Nephron (organoid): ENCODE measurements around the gene ABT1.

Source experiments
- H3K27ac Mint-ChIP-seq, 3 experiments: 2 replicates each; pipeline ENCODE4 v1.8.0; 2020; ENCODE audit warnings: mixed read lengths in 3 of 3, mild to moderate bottlenecking in 2 of 3, moderate library complexity in 1 of 3
- H3K27me3 Mint-ChIP-seq: 2 replicates; pipeline ENCODE4 v1.8.0; 2021; ENCODE audit warnings: low read depth, mild to moderate bottlenecking, moderate library complexity, mixed read lengths
- H3K36me3 Mint-ChIP-seq: 2 replicates; pipeline ENCODE4 v1.8.0; 2020; ENCODE audit warnings: low read depth, mixed read lengths
- H3K4me1 Mint-ChIP-seq: 2 replicates; pipeline ENCODE4 v1.8.0; 2020; ENCODE audit warnings: mixed read lengths
- H3K4me3 Mint-ChIP-seq, 3 experiments: 2 replicates each; pipeline ENCODE4 v1.8.0; 2020; ENCODE audit warnings: mild to moderate bottlenecking in 3 of 3, mixed read lengths in 3 of 3, moderate library complexity in 2 of 3
- H3K9me3 Mint-ChIP-seq: 2 replicates; pipeline ENCODE4 v1.8.0; 2020; ENCODE audit warnings: mixed read lengths
- CTCF ChIP-seq, 3 experiments: fragments of 200-600 bp; sonication (generic); IDR thresholded peaks; one replicate each; pipeline ENCODE4 v1.5.0; 2021; ENCODE audit warnings: antibody characterized with exemption in 3 of 3; ENCODE audit not compliant: unreplicated experiment in 3 of 3

Gene ABT1

GRCh38 chr6:26553635-26554446 is 42.9 kb upstream of the ABT1 start:
- no peaks in the 10 kb centered on the region for H3K36me3 Mint-ChIP-seq
- no peaks in the 10 kb centered on the region for H3K27me3 Mint-ChIP-seq
- H3K4me3 Mint-ChIP-seq: no peak overlapping the region
- no peak for TF ChIP-seq CTCF (IDR thresholded peaks at IDR 0.05; ENCODE audit: unreplicated experiment in 3 of 3)
- H3K9me3 Mint-ChIP-seq: no peaks in the 10 kb centered on the region
- H3K27ac Mint-ChIP-seq: no peak overlapping the region
- H3K4me1 Mint-ChIP-seq: peaks cover 11% of the 10 kb centered on the region

GRCh38 chr6:26554447-26554696 is 42.4 kb upstream of the ABT1 start:
- TF ChIP-seq CTCF (IDR thresholded peaks at IDR 0.05; ENCODE audit: unreplicated experiment in 3 of 3): no peak
- Mint-ChIP-seq H3K4me3 (no peak overlapping the region), H3K27me3 (no peaks in the 10 kb centered on the region), H3K4me1 (peaks cover 11% of the 10 kb centered on the region), H3K36me3 (no peaks in the 10 kb centered on the region), H3K9me3 (no peaks in the 10 kb centered on the region), H3K27ac (peak overlapping the region in 2 of 3 experiments; percentile 40 to 90)

GRCh38 chr6:26554697-26555504 is 41.9 kb upstream of the ABT1 start:
- no peaks in the 10 kb centered on the region for H3K27me3 Mint-ChIP-seq
- no peaks in the 10 kb centered on the region for H3K36me3 Mint-ChIP-seq
- no peak overlapping the region for H3K4me3 Mint-ChIP-seq
- peak overlapping the region in 2 of 3 experiments; percentile 40 to 90 for H3K27ac Mint-ChIP-seq
- no peaks in the 10 kb centered on the region for H3K9me3 Mint-ChIP-seq
- TF ChIP-seq CTCF (IDR thresholded peaks at IDR 0.05; ENCODE audit: unreplicated experiment in 3 of 3): no peak
- peaks cover 11% of the 10 kb centered on the region for H3K4me1 Mint-ChIP-seq

DNA sequence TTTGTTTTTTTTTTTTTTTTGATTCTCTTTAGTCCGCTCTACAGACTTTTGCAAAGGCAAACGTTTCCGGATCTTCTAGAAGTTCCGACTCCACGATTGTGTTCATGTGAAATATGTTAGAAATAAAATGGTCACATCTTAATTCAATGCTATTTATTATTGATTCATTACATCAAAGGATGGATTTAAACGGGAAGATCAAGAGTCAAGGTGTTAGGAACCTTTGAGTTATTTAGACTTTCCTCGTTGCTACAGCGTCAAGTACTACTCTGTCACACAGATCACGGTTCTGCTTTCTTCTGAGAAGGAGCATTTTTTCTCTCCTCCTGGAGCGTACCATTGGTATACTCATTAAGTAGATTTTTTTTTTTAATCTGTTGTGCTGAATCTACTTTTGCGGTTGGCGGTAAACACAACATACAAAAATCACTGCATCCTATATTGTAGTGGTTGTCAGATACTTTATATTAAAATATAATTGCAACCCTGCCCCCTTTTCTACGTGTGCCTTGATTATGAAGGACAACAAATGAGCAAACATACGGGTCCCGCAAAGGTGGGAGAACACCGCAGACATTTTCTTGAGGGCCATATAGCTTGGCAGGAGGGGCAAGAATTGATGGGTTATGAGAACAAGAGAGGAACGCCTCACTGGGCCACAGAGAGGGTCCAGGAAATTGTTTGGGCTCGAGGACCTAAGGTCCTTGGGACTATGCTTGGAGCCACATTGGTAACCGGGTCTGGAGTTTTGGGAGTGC is 41.1 kb upstream of the ABT1 start:
- Mint-ChIP-seq H3K27me3 (no peaks in the 10 kb centered on the region), H3K36me3 (no peaks in the 10 kb centered on the region), H3K9me3 (no peaks in the 10 kb centered on the region), H3K4me1 (peaks cover 11% of the 10 kb centered on the region), H3K27ac (peak overlapping the region in 2 of 3 experiments; percentile 9 to 58), H3K4me3 (no peak overlapping the region)
- no peak for TF ChIP-seq CTCF (IDR thresholded peaks at IDR 0.05; ENCODE audit: unreplicated experiment in 3 of 3)

GRCh38 chr6:26556263-26557070 is 40.3 kb upstream of the ABT1 start:
- peaks cover 2% of the 10 kb centered on the region for H3K9me3 Mint-ChIP-seq
- H3K27me3 Mint-ChIP-seq: peaks cover 3% of the 10 kb centered on the region
- H3K27ac Mint-ChIP-seq: peak overlapping the region in 1 of 3 experiments; percentile 53
- no peak for TF ChIP-seq CTCF (IDR thresholded peaks at IDR 0.05; ENCODE audit: unreplicated experiment in 3 of 3)
- H3K4me1 Mint-ChIP-seq: peaks cover 11% of the 10 kb centered on the region
- peak overlapping the region in 2 of 3 experiments; percentile 19 to 26 for H3K4me3 Mint-ChIP-seq
- H3K36me3 Mint-ChIP-seq: no peaks in the 10 kb centered on the region
